Neural progenitor cell (in vitro differentiated cells): Measurements from ENCODE around the gene PHF1.

Source experiments
- EZH2 ChIP-seq: fragments of 200-600 bp; sonication (generic); IDR thresholded peaks from 2 replicates; pipeline ENCODE4 v1.6.1; 2017; ENCODE audit warnings: antibody characterized with exemption, mild to moderate bottlenecking, moderate library complexity
- EZH2phosphoT487 ChIP-seq: fragments of 200-600 bp; sonication (generic); IDR thresholded peaks from 2 replicates; pipeline ENCODE4 v1.6.1; 2017; ENCODE audit warnings: antibody characterized with exemption
- TF ChIP-seq, protein P1 (sequence below): fragments of 200-600 bp; sonication (generic); IDR thresholded peaks from 2 replicates; pipeline ENCODE4 v1.5.1; 2017; ENCODE audit warnings: antibody characterized with exemption, mild to moderate bottlenecking

DNA sequence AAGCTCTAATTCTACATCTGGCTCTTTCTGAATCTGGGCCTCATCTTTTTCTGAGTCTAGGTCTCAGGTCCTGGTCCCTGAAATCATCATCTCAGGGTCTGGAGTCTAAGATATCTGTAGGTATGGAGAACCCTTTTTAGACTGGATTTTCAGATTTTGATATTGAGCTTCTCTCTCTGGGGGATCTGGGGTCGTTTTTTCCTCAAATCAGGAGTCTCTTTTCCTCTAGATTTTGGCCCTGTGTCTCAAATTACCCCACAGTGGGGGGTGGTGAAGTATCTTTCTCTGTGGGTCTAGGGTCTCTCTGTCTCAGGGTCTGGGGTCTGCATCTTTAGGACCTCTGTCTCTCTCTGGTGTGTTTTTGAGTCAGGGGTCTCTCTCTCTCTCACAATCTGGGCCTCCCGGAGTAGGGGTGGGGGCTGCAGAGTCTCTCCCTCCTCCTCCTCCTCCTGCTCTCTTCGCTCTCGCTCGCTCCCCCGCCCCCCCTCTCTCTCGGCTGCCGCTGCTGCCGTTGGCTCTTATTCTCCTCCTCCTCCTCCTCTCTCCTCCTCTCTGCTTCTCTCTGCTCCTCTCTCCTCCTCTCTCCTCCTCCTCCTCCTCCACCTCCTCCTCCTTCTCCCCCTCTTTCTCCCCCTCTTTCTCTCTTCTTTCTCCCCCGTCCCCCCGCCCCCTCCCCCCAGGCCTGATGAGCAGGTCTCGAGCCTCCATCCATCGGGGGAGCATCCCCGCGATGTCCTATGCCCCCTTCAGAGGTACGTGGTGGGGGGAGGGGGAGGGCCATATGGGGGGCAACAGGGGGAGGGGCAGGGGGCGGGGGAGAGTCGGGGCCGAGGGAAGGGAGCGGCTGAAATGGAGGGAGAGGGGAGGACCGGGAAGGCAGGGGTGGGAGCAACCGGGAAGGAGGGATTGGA is 9.0 kb downstream of the PHF1 start, which contains the start of gene SYNGAP1:
- TF ChIP-seq, protein P1, sequence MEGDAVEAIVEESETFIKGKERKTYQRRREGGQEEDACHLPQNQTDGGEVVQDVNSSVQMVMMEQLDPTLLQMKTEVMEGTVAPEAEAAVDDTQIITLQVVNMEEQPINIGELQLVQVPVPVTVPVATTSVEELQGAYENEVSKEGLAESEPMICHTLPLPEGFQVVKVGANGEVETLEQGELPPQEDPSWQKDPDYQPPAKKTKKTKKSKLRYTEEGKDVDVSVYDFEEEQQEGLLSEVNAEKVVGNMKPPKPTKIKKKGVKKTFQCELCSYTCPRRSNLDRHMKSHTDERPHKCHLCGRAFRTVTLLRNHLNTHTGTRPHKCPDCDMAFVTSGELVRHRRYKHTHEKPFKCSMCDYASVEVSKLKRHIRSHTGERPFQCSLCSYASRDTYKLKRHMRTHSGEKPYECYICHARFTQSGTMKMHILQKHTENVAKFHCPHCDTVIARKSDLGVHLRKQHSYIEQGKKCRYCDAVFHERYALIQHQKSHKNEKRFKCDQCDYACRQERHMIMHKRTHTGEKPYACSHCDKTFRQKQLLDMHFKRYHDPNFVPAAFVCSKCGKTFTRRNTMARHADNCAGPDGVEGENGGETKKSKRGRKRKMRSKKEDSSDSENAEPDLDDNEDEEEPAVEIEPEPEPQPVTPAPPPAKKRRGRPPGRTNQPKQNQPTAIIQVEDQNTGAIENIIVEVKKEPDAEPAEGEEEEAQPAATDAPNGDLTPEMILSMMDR = no peak
- TF ChIP-seq EZH2 = no peak
- no peak for TF ChIP-seq EZH2phosphoT487
